NCI-H1694 treated with DMSO at 0.1 percent for 48 hours (cell line): ENCODE data around the gene ENTREP3.

Experiments
- DNase-seq: peaks from one replicate; lab custom pipeline; 2025; lab: John Stamatoyannopoulos, UW

Gene ENTREP3

DNA sequence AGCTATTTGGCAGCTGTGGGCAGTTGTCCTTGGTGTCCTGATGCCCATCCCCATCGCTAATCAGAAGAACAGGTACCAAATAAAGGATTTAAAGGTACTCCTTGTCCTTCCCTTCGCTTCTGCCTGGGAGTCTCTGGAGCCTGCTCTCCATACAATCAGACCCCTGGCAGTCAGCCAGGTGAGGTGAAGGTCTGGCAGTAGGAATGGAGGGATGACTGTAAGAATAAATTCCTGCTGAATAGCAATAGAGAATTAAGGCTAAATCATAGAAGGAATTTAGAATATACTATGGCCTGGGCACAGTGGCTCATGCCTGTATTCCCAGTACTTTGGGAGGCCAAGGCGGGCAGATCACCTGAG lies 56.8 kb downstream of the ENTREP3 start:
- no peak for DNase-seq

DNA sequence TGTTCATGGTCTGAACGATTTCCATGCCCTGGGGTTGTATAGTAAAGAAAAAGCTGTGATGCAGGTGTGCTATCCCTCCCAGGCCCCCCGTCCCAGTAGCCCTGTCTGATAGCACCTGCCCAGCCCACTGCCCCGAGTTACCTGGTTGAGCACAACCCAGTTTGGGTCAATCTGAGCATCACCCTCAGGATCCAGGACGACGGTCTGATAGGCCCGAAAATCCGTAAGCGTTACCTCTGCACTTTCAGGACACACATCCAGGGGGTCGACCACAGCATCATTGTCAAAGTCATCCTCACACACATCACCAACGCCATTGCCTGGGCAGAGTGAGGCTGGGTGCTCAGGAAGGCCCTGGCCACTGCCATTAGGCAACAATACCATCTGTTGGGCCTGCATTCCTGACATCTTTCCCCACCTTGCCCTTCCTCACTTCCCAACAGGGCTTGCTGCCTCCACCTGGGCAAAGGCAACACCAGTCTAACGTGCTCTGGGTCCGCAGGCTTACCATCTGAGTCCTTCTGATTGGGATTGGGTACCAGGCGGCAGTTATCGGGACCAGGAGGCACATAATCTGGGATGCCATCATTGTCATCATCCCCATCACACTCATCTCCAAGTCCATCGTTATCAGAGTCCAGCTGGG lies 57.3 kb downstream of the ENTREP3 start:
- DNase-seq: no peak
